ENCODE data around the gene THADA.
"Not testable (repeated sequence)": the region's sequence is repeated elsewhere in the genome, so short reads cannot be mapped to it uniquely, and the experiment has no call there.

THADA gene, protein sequence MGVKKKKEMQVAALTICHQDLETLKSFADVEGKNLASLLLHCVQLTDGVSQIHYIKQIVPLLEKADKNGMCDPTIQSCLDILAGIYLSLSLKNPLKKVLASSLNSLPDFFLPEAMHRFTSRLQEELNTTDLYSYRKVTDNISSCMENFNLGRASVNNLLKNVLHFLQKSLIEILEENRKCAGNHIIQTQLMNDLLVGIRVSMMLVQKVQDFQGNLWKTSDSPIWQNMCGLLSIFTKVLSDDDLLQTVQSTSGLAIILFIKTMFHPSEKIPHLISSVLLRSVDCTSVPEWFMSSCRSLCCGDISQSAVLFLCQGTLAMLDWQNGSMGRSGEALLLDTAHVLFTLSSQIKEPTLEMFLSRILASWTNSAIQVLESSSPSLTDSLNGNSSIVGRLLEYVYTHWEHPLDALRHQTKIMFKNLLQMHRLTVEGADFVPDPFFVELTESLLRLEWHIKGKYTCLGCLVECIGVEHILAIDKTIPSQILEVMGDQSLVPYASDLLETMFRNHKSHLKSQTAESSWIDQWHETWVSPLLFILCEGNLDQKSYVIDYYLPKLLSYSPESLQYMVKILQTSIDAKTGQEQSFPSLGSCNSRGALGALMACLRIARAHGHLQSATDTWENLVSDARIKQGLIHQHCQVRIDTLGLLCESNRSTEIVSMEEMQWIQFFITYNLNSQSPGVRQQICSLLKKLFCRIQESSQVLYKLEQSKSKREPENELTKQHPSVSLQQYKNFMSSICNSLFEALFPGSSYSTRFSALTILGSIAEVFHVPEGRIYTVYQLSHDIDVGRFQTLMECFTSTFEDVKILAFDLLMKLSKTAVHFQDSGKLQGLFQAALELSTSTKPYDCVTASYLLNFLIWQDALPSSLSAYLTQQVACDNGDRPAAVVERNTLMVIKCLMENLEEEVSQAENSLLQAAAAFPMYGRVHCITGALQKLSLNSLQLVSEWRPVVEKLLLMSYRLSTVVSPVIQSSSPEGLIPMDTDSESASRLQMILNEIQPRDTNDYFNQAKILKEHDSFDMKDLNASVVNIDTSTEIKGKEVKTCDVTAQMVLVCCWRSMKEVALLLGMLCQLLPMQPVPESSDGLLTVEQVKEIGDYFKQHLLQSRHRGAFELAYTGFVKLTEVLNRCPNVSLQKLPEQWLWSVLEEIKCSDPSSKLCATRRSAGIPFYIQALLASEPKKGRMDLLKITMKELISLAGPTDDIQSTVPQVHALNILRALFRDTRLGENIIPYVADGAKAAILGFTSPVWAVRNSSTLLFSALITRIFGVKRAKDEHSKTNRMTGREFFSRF (N-terminal part only)

GRCh38 chr2:43595603-43596412 is at the start of gene THADA:
Gene THADA, minus strand, starts transcription at chr2:43596038. Its CDS starts 3,646 bp downstream, at chr2:43592392.
- DNase-seq, result peak; percentile 96 to 99

DNA sequence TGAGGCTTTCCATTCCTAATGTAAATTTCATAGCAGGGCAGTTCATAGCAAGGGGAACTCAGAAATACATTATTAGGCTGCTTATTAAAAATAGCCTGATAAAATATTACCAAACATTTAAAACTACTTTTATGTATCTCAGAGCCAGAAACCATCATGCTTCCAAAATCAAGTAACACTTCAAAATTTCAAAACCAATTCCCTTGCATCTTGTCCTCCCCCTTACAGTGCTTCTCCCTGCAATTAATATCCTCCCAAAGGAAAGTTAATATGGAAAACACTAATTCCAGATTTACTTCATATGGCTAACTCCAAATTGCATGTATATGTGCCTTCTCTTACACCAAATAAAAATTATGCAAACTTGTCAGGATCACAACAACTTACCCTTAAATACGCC is 47.8 kb upstream of the THADA start:
- DNase-seq, result no peak

DNA sequence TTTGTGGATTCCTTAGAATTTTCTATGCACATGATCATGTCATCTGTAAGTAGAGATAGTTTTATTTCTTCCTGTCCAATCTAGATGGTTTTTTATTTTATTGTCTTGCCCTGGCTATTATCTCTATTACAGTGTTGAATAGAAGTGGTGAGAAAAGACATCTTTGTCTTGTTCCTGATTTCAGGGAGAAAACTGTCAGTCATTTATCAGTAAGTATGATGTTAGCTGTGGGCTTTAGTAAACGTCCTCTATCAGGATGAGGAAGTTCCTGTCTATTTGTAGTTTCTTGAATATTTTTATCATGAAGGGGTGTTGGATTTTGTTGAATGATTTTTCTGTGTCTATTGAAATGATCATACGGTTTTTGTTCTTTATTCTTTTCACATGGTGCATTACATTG is 46.5 kb upstream of the THADA start:
- no peak for DNase-seq

DNA sequence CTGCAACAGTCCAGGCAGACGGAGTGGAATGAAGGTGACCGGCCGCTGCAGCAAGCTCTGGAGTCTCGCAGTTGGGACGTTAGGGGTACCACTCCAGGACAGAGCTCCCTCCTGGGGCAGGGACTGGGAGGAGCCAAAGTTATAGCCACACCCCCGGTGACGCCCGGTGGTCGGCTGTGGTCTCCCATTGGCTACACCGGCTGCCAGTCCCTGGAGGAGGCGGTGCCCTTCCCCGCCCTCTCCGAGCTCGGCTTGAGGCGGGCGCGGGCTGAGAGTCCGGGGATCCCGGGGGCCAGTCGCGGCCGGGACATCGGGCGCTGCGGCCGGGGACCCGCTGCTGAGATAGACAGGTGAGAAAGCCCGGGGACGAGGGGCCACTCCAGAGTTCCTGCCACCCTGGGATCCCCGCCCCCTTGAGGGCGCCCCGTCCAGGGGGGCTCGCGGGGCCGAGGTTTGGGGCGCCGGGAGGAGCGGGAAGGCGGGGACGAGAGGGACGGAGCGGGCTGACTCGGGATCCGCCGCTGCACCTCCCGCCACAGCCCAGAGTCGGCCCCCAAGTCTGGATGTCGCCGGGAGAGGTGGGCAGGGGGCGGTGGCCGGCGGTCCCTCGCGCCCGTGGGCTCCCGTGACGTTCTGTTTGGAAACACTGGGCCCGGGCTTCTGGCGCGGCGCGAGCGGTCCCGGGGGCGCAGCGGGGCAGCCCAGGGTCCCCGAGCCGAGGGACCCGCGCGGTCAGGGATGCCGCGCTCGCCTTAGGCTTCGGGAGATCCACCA is 41.4 kb upstream of the THADA start, which contains the start of gene PLEKHH2:
PLEKHH2 (plus strand) TSS at position 231 of the 774 bp plus-strand sequence. CDS start 7,414 bp downstream, outside the sequence.
- peak; percentile 55 to 91 for DNase-seq

DNA sequence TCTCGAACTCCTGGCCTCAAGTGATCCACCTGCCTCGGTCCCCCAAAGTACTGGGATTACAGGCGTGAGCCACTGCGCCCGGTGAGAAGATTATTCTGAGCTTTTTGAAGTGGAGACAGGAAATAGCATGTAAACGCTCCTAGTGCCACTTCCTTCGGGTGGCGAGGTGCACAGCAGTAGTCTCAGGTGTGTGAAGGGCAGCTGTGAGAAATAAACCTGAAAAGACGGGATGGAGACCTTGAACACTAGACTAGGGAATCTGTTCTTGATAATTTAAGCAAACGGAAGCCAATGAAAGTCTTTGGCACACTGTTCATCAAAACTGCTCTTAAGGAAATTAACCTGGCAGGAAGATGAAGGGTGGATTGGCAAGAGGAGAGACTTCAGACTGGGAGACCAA is 40.8 kb upstream of the THADA start:
- peak in 1 of 2 experiments; percentile 33 for DNase-seq

- DNase-seq, result not testable (repeated sequence)
Measured at GRCh38 chr2:43636153-43636552, 40.3 kb upstream of the THADA start.

DNA sequence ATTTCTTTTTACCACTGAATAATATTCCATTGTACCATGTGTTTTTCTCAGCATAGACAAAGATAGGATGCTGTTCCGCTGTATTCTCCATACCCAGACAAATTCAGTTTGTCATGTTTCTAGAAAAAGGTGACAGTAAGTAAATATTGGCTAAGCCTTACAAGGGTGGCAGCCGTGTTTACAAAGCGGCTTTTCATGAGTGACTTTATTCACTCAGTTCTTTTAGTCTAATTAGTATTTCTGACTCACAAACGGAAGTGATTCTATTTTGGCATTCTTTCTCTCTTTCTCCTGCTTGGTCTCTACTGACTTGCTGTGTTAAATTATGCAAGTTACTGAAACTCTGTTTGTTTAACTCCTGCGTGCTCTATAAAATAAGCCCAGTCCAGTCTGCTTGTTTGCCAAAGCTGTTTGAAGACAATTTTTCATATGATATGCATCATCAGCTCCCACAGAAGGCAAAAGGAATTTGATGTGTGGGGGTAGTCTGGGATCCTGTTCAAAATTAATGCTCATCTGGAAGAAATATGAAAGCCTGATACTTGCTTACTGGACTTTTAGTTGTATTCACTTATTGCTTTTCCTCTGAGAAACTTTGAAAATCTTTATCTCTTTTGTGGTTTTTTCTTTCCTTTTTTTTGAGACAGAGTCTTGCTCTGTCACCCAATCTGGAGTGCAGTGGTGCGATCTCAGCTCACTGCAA is 38.9 kb upstream of the THADA start:
- peak; percentile 77 to 87 for DNase-seq

DNA sequence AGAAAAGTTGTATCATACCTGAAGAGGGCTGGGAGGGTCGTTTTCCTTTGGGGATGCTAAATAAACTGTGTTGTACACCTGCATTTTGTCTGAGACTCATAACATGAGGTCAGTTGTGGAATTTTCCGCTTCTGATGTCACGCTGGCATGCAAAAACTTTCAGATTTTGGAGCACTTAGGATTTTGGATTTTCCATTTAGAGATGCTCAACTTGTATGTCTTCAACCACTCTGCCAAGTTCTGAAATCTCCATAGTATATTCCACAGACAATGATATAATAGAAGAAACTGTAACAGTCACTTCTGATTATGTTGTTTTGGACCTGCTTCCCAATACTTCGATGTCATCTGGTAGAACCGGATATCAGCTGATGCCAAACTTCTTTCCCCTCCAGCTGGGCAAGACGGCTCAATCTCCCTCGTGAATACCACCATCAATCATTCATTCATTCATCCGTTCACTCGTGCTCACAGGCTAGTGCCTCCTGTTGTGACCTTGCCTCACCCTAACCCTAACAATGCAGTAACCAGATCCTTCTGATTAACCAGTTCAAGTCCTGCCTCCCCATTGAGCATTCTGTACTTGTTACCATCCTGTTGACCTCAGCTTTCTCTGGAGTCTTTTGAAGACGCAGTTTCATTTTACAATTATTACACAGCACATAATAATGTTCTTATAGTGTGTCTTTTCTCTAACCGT is 35.9 kb upstream of the THADA start:
- DNase-seq, result no peak

GRCh38 chr2:43622931-43623451 is 27.2 kb upstream of the THADA start:
- no peak for DNase-seq

- no peak for DNase-seq
Measured at GRCh38 chr2:43619511-43619910, 23.7 kb upstream of the THADA start.

DNA sequence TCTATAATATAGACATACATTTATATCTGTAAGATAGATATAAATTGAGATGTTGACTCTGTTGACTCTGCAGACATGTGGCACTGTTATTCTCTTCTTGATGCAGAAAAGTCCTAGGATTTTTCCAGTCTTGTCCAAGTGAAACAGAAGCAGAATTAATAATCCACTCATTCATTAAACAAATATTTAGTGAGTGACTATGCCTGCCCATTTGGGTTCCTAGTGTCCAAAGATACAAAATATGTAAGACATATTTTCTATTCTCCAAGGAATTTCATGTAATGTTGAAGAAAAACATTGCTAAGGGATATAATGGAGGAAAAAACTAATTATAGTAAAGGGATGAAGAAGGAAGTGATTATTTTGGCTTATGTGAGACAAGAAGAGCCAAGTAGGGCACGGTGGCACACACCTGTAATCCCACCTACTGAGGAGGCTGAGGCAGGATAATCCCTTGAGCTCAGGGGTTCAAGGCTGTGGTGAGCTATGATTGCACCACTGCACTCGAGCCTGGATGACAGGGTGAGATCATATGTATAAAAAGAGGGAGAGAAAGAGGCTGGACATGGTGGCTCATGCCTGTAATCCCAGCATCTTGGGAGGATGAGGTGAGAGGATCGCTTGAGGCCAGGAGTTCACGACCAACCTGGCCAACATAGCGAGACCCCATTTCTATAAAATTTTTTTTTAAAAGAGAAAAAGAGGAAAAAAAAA is 21.3 kb upstream of the THADA start:
- no peak for DNase-seq

DNA sequence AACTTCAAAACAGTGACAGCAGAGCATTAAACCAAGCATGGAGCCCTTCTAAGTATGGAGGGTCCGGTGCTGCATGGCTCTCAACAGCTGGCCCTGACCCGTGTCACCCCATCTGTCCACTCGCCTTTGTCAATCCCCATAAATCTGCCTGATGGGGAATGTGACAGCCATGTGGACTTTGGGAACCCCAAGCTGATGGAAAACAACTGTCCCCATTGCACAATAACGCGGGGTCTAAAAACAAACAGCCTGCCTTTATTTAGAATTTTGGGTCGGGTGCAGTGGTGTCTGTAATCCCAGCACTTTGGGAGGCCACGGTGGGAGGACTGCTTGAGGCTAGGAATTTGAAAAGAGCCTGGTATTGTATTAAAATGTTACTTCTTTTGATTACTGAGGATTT is 17.1 kb upstream of the THADA start:
- no peak for DNase-seq

DNA sequence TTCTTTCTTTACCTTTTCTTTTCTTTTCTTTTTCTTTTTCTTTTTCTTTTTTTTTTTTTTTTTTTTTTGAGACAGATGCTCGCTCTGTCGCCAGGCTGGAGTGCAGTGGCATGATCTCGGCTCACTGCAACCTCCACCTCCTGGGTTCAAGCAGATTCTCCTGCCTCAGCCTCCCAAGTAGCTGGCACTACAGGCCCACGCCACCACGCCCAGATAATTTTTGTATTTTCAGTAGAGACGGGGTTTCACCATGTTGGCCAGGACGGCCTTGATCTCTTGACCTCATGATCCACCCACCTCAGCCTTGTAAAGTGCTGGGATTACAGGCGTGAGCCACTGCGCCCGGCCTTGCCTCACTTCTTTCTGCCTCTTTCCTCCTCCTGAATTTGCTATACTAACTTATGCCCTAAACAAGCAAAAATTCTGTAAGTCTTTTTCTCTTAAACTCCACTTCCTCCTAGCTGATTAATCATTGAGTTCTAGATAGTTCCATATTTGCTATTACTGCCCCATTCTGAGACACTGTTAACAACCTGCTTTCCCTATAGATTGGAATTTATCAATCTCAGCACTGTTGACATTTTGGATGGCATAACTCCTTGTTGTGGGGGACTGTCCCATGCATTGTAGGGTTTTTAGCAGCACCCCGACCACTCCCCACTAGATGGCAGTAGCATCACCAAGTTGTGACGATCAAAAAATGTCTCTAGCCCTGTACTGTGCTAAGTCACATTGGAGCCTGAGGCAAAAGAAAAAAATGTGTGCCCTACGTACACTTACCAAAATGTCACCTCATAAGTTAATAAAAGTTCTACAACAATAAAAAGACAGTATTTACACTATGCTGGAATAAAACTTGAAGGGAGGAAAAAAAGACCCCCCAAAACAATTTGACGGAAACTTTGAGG is 16.4 kb upstream of the THADA start:
- DNase-seq, result peak; percentile 30 to 77

DNA sequence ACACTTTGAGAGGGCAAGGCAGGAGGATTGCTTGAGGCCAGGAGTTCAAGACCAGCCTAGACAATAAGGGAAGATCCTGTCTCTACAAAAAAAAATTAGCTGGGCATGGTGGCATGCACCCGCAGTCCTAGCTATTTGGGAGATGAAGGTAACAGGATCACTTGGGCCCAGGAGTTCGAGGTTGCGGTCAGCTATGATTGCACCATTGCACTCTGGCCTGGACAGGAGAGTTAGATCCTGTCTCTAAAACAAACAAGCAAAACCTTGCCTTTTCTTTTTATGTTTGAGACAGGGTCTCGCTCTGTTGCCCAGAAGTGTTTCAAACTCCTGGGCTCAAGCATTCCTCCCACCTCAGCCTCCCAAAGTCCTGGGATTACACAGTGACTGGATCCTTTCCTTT is 14.5 kb upstream of the THADA start:
- no peak for DNase-seq

DNA sequence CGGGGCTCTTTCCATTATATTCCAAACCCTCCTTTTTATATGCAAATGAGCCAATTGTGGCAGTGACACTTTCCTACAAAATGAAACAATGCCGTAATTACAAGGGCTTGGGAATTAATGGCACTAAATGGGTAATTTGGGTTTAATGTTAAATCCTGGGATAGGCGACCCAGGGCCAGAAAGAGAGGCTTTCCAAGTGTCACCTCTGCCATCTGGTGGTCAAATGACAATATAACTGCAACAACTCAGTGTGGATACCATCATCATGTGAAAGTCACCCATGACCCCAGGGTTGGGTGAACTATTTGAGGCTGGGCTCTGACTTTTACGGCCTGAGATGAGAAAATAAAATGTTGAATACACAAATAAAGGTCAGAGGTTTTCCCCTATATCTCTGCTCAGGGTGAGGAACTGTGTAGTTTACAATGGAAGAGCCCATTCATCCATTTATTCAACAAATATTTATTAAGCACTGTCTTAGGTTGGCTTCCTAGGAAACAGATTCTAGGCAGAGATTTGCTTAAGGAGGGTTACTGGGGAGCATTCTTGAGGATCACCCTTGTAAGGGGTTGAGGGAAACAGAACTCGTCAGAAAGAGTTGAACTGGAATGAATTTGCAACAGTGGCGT is 13.6 kb upstream of the THADA start:
- peak in 1 of 2 experiments; percentile 61 for DNase-seq

DNA sequence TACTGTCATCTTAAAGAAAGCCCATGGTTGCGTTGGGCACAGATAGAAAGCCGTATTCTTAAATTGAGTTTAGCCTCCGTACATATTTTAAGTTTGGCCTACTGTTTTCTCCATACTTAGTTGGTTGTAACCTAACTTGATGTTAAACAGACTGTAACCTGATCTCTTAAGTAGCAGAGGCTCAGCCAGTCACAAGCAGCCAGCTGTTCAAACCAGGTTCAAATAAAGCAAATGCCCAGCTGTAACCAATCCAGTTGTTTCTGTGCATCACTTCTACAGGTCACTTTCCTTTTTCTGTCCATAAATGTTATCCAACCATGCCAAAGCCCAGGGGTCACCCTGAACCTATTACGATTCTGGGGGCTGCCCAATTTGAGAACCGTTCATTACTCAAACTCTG is 10.0 kb upstream of the THADA start:
- peak in 1 of 2 experiments; percentile 3 for DNase-seq

GRCh38 chr2:43605079-43605655 is 9.3 kb upstream of the THADA start:
- DNase-seq, result peak; percentile 16 to 55
